ENCODE measurements around the gene SON.
"Not testable (repeated sequence)": the region's sequence is repeated elsewhere in the genome, so short reads cannot be mapped to it uniquely, and the experiment has no call there.

SON gene

GRCh38 chr21:33622253-33622652 lies 79.4 kb downstream of the SON start:
- DNase-seq (ENCODE audit: low read depth in 1 of 2, low spot score in 1 of 2), result no peak
- Histone ChIP-seq H3K27me3 (ENCODE audit: insufficient read depth, poor library complexity, severe bottlenecking) (no peaks in the 10 kb centered on the region), H3K4me3 (replicated peaks; ENCODE audit: insufficient read depth, low read length) (no peak overlapping the region), H3K27ac (replicated peaks) (no peak overlapping the region)
- no peak for TF ChIP-seq REST (IDR thresholded peaks at IDR 0.05; ENCODE audit: insufficient replicate concordance, low read depth)
- TF ChIP-seq GABPA (IDR thresholded peaks at IDR 0.05; ENCODE audit: low read depth), result no peak
- TF ChIP-seq POLR2AphosphoS5 (IDR thresholded peaks at IDR 0.05; ENCODE audit: low read depth), result no peak
- no peak for TF ChIP-seq CTCF (IDR thresholded peaks at IDR 0.05; ENCODE audit: insufficient read depth, low read length)
- TF ChIP-seq SPI1 (IDR thresholded peaks at IDR 0.05; ENCODE audit: borderline replicate concordance, low read depth), result no peak

DNA sequence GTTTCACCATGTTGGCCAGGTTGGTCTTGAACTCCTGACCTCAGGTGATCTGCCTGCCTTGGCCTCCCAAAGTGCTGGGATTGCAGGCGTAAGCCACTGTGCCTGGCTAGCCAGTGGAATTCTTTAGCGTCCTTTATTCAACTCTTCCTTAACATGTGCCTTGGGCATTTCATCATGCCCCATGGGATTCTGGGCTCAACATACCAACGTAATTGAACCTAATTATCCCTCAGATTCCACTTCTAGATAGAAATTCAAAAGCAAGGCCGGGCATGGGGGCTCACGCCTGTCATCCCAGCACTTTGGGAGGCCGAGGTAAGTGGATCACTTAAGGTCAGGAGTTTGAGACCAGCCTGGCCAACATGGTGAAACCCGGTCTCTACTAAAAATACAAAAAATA lies 83.3 kb downstream of the SON start:
- DNase-seq (ENCODE audit: low read depth in 1 of 2, low spot score in 1 of 2), result not testable (repeated sequence)

More for the DNA sequence above, 83.3 kb downstream of the SON start:
- not testable (repeated sequence) for H3K4me3 ChIP-seq (replicated peaks; ENCODE audit: insufficient read depth, low read length); H3K27ac ChIP-seq (replicated peaks); H3K27me3 ChIP-seq (ENCODE audit: insufficient read depth, poor library complexity, severe bottlenecking)
